ENCODE results near the gene ARHGAP10.

ARHGAP10 gene

DNA sequence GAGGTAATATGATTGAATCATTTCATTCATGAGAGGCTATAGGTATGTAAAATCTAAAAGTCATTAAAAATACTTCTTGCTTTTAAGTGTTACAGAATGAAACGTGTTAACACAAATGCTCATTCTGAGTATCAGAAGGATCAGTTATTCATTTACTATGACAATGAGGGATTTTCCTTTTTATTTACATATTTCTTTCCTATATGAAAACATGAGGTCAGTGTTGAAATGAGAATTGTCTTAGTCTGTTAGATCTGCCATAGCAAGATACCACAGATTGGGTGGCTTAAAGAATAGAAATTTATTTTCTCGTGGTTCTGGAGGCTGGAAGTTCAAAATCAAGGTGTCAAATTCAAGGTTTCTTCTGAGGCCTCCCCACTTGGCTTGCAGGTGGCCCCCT is 181.2 kb downstream of the ARHGAP10 start:
- DNase-seq, result no peak

DNA sequence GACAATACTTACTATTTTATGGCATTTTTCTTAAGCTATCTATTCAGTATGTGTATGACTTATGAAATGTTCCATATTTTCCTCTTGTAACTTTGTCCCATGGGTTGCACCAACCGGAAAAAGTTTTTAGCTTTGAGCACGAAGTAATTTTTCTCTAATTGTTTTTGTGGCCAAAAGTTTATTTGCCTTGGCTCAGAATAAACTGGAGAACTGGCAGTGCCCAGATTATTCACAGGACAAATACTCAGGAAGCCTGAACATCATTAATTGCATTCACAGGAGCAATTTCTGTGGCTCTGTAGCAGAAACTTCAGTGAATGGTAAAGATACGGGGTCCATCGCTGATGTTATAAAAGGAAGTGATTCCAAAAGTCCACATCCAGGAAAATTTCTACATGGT is 184.5 kb downstream of the ARHGAP10 start:
- no peak for DNase-seq

DNA sequence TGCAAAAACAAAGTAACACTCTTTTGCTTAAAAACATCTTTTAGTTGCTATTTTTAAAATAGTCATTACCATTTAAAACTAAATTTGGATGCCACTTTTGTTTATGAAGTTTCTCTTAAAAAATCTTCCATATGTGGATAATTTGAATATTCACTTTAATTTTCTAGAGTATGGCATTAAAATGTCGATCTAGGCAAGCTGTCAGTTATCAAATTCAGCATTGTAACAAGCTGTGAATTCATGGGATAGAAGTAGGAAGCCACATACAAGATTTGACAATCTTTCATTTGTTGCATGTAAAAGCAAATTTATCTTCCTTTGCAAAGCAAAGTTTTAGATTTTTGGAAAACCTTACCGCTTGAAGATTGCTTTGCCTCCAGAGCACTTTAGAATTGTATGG is 191.5 kb downstream of the ARHGAP10 start:
- no peak for DNase-seq

DNA sequence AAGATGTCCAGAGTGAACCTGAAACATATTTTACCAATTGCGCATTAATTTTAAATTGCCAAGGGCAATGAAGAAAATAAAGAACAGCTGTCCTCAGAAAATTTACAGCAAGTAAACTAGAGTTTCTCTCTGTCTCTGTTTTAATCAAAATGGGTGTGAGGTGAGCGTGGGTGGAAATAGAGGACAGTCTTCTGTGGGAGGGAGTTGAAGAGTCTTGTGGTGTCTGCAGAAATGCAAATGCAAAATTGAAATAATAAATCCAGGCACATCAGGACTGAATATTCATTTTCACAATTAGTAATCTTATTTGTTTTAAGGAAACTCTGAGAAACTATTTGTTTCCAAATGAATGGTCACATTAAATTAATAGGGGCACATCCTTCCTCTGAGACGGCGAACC is 192.0 kb downstream of the ARHGAP10 start:
- no peak for DNase-seq

DNA sequence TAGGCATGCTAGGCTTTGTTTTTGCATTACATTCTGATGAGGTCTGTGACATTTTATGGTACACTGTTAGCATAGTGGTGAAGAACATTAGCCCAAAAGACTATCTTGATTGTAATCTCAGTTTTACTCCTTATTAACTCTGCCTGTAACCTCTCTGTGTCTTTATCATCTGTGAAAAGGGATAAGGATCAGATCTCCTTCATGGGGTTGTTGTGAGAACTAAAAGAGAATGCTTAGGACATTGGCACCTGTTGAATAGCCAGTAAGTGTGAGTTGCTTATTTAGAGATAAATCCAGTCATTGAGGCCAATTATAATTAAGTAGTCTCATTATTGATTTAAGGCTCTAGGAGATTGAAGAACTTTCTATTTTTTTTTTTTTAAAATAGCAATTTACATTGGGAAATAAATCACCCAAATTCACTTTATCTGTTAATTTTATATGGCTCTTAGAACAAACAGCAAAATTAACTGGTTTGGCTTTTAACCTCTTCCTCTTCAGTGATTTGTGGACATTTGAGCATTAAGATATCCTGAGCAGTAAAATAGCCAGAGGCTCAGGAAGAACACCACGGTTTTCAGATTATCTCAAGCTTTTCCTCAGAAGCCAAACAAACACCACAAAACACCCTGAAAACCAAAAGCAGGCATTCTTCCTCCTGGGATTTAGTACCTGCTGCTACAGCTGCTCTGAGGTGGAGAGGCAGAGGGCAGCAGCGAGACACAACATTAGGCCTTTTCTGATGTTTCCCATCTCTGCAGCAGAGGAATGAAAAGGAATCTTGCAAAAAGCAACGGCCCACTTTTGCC is 192.9 kb downstream of the ARHGAP10 start:
- no peak for DNase-seq

DNA sequence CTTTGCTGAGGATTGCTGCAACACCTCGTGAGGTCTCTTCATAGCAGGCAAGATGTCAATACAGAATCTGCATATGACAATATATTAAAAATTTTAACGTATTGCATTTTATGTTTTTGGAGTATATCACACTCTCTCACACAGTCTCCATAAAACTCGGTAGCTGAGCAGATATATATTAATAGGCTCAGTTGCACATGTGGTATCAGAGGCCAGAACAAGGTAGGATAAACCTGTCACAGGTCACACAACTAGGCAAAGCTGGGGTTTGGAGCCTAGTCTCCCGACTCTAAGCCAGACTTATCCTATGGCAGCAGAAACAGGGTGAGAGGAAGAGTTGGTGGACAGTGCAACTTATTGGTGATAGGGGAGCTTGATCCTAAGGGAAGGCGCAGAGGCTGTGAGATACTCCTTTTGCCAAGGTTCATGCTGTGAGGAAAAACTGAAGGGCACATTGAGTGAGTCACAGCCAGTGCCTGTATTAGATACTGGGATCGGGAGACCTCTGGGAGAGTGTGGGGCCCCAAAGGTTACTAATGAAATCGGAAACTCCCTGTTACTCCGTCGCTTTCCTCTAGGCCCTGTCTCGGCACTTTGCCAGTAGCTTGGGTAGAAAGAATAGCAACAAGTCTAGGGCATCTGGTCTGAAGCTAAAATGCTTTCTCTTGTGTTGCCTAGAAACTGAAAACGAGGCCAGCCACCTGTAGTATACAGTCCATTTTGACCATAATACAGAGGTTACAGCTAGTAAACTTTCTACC is 195.7 kb downstream of the ARHGAP10 start:
- no peak for DNase-seq

DNA sequence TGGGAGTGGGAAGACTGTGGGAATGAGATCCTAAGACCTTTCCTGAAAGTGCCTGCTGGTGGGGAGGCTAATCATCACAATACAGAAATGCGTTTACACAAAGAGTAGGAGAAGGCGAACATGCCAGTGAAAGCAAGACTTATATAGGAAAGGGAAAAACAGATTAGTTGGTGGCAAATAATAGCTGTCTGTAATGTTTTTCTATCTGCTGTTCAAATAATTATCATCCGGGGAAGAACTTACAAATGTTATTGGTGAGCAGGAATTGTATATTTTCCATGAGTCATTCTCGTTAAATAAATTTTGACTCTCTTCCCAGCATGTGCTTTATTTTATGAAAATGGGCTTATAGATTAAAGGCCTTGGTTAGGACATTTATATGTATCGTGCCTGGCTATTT is 196.5 kb downstream of the ARHGAP10 start:
- no peak for DNase-seq

DNA sequence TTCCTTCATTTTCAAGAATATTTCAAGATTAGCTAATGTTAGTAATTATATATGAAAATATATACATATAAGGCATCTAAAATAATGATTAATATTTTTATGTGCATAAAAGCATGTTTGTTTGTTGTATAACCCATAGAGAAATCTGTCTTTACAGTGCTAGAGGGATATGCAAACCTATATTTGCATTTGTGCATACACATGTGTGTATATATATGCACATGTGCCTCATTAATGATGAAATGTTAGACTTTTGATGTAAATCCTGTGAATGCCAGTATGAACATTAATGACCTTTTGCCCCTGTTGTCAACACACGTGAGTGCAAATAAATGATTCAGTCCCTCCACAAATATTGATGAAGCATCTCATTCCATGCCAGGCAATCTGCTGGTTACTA is 197.9 kb downstream of the ARHGAP10 start:
- DNase-seq, result no peak

DNA sequence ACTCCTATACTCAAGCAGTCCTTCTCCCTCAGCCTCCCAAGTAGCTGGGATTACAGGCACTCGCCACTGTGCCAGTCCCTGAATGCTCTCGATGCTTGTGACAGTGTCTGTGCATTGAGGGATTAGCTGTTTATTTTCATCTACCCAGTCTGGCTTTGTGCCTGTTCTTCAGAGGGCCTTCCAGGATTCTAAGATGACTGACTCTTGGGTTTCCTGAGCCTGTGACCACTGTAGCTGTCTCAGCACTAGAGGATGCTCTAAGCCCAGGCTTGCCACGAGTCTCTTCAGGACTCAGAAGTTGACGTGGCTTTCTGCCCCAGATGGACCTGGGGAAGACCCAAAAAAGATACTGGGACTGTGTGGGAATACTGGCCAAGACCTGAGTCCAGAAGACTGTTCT is 201.4 kb downstream of the ARHGAP10 start:
- no peak for DNase-seq

DNA sequence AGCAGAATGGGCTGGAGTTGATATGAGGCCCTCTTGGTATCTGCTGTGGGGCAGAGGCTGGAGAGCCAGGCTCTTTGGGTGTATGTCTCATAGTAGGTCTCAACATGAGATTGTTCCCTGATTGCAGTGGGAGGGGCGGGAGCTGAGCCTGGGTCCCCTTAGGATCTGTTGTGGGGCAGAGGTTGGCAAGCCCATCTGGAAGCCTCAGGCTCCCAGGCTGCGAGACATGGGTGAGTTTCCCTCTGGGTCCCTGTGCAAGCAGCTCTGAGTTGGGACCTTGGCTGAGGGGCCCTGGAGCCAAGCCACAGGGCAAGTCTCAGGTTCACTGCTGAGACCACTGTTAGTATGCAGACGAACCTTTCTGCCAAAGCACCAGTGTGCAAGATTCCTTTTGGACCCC is 201.9 kb downstream of the ARHGAP10 start:
- DNase-seq, result no peak

DNA sequence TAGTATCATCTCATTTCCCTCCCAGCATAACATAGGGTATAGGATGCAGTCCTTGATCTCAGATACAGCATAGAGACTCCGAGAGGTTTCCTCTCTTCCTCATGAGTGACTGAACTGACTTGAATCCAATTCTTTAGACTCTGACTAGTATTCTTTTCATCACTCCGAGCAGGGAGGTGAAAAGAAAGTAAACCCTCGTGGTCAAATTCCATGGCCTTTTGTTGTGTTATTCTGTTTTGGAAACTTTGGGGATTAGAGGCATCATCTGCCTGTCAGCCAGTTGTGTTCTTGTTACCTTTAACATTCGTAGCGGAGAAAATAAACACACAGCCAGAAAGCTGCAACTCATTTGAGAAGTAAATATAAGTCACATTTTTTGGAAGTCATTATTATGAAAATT is 206.6 kb downstream of the ARHGAP10 start:
- no peak for DNase-seq

DNA sequence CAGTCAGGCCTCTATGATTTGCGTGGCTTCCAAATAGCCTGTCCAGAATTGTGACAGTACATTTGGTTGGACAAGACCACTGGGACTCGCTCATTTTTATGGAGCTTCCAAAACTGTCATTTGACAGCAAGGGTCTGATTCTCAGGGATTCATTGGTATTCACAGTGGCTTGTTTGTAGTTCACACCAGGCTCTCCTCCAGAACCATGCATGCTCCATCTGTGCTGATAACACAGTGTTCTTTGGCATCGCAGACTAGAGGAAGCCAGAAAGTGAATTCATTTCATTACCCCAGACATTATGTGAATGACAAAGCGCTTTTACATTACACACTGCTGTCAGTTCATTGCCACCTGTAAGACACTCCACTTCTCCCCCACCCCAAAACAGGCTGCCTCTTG is 208.3 kb downstream of the ARHGAP10 start:
- DNase-seq, result no peak

DNA sequence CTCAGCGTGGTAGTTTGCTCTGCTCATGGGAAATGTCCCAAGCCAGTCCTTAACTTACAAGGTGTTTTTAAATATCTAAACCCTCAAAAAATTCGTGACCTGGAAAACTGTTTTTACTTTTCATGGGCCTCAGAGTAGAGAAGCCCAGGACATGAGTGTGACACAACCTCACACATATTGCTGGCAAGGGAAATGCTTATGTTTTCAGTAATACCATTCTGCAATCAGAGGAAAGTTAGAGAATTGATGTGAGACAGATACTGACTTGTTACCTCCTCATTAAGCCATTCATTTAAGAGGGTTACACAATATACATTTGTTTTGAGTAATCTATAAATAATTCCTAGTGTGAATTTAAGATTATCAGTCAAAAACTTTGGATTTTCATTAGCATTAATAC is 209.5 kb downstream of the ARHGAP10 start:
- no peak for DNase-seq

DNA sequence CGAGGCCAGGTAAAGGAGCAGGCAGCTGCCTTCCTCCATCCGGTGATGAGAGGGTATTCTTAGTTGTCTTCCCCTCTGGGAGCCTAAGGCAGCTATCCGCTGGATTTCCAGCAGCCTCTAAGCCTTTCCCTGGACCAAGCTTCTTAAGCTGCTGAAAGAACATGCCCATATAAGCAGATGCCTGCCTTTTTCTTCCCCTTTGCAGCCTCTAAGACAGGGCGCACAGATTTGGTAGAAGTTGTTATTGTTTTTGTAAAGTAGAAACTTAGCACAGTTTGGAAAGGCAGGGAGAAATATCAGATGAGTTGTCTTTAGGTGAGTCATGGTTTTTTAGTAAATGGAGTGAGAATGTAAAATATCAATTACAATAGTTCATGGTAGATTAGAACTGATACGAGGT is 210.8 kb downstream of the ARHGAP10 start:
- DNase-seq, result no peak

DNA sequence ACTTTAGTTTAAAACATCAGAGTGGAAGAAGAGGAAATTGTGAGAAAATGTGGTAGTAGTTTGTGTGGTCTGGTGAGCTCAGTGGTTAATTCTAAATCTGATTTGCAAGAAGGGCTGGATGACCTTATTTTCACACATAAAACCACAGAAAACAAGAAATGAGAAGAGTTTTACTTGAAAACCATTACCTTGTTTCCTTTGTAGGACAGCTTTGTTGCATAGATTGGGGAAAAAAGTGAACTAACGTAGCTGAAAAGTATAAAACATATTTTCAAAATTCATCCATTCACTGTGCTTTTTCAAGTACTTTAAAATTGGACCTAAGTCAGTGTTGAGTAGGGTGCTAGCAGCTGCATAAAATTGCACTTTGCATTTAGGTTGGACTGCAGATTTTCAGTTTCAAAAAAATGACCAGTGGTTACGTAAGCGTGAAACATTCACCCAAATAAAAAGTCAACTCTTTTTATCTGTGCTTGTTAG is 211.3 kb downstream of the ARHGAP10 start:
- DNase-seq, result no peak

DNA sequence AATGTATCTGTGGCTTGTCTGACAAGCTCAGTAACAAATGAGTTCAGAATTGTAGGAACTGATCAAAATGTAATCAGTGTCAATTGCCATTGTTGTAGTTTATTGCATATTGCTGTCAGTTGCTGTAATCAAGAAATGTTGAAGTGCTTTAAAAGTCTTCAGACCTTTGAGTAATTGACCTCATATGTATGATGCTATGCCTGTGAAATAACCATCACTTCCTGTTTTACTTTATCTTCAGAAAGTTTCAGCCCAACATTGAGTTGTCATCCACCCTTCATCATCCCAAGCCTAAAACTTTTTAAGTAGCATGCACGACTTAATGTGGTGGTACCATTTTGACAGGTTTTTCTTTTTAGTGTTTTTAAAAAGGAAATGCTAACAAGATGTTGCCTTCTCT is 212.4 kb downstream of the ARHGAP10 start:
- no peak for DNase-seq

DNA sequence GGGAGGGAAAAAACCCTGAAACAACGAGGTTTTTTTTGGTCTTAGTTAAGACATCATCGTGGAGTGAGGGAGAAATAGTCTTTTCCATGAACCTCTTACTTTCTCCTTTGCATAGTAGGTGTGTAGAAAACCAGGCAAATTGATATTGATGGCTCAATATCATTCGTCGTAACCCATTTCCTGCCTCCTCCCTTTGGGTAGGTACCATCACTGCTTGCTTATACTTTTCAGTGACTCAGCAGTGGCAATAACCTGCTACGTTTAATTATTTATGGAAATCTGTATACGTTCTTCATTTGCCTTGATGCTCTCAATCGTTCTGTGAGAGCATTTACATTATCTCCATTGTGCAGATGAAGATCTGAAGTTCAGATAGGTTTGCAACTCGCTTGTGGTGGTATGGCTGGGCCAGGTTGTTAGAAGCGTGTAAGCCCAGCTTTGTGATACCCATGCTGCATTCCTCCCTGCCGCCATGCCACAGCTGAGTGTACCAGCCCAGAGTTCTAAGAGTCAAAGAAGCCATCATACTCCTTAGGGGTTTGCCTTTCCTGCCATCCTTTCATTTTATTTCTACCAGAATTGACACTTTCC is 212.9 kb downstream of the ARHGAP10 start:
- DNase-seq, result no peak

DNA sequence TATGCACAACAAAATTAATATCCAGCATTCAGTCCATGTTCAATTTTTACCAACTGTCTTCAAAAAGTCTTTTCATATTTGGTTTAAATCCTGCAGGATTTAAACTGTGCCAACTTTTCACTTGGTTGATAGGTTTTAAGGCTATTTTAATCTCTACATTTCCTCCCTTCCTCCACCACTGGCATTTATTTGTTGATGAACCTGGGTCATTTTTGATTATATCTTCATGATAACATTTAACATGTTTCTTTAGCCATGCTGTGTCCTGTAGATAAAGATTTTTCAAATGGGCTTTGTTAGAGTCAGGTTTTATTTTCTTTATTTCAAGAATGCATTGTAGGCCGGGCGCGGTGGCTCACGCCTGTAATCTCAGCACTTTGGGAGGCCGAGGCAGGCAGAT is 216.4 kb downstream of the ARHGAP10 start:
- no peak for DNase-seq

DNA sequence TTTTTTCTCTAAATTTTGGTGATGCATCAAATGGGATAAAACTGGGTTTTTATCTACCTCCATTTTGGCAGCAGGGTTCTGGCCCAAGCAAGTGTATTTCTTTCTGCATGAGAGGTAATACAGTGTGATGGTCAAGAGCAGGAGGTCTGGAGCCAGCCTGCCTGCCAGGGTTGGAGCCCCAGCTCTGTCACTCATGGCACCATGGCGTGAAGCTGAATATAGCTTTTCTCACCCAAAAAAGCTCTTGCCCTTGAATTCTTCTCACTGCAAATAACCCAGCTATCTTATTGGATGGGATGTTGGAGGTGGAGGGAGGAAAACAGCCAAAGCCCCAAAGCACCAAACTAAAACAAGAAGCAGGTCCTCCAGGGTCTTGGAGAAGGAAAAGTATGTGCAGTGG is 218.4 kb downstream of the ARHGAP10 start:
- DNase-seq, result no peak

DNA sequence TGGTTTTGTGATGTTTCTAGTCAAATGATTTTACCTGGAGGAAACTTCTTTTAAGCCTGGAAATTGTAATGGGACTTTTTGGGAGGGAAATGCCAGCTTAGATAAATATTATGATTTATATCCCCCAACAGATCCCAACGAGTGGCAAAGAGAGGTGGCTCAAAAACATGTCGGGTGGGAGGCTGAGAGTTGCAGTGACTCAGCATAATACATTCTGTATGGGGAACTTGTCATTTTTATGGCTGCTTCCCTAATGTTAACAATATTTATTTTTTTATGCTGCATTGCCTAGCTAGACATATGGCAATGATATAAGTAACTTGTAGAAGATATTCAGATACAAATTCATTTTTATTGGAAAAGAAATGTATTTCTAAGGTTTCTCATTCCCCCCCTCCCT is 219.0 kb downstream of the ARHGAP10 start:
- DNase-seq, result no peak

DNA sequence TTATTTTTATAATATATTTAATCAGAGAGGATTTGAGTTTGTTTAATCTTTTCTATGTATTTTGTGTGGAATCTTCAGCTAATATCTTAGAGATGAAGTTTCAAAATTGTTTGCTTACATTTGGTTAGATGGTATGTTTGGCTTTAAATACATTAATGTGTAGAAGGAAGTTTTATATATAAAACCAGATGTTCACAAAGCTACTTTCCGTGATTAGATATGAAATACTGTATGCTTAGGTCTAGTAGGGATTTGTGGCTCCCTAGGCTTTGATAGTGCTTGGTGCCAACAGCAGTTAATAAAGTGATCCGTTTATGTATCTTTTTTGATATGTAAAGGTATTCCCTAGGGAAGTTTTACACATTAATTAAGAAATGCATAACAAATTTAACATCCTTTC is 223.0 kb downstream of the ARHGAP10 start:
- no peak for DNase-seq

DNA sequence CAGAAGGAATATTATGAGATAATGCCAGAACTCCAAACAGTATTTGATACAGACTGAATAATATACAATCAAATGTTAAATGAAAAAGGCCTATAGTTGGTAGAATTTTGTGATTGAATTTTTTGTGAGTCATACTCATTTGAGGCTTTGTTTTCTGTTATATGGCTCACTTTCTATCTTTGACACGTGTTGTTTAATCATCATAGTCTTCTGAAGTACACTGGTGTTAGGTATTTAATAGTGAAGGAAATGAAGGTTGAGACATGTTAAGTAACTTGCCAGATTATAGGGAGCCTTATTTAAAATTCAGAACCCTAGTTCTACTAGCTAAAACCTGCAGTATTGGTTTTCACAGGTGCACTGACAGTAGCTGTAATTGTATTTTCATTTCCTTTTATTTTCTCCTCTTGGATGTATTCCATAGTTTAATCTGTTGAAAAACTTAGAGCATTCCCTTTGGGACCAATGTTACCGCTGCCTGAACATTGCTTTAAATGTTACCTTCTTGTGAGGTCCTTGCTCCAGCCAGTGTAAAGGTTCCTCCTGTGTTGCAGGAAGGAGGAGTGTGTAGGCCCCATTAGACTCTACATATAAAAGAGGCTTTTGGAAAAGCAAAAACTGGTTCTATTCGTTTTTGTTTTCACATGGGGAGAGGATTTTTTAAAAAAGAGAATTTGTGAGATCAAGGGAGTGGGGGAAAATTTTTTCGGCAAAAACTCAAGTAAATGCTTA is 224.1 kb downstream of the ARHGAP10 start:
- DNase-seq, result no peak

DNA sequence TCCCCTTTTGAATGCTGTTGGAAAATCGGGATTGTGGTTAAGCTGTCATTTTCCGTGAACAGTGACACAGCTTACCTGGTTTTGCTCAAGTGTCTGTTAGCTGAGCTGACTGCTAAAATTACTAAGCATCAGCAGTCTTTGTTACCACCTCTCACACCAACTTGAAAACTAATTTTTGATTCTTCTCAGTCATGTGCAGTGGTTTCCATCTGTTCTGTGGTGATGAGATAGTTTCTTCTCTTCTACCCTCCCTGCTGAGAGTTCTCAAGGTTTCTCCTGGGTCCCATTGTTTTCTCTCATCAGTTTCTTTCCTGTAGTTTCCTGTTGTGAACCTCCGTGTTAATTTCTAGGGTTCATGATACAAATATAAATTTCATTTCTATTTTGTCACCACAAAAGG is 225.6 kb downstream of the ARHGAP10 start:
- no peak for DNase-seq
